RCC 7860 (cell line): ENCODE results near the gene C1QTNF9B.
"Not testable (repeated sequence)": the region's sequence is repeated elsewhere in the genome, so short reads cannot be mapped to it uniquely, and the experiment has no call there.

Source experiments
- DNase-seq: peaks from one replicate; pipeline ENCODE4 v3.0.0-alpha.2; 2015; ENCODE audit warnings: low spot score
- FAIRE-seq: peaks from 2 replicates; lab custom pipeline; 2012; peaks lifted over from hg19 to GRCh38; lab: Jason Lieb, UNC

C1QTNF9B gene

GRCh38 chr13:23898101-23898500 is 799 bp upstream of the C1QTNF9B start:
- DNase-seq, result no peak
- FAIRE-seq, result no peak

GRCh38 chr13:23894746-23895145 is 2.6 kb downstream of the C1QTNF9B start:
- DNase-seq, FAIRE-seq: not testable (repeated sequence)

GRCh38 chr13:23893791-23894190 is 3.5 kb downstream of the C1QTNF9B start:
- FAIRE-seq, DNase-seq: not testable (repeated sequence)

- FAIRE-seq (peak; percentile 61), DNase-seq (peak; percentile 59)
Observed at GRCh38 chr13:23889615-23890607, 7.4 kb downstream of the C1QTNF9B start.

GRCh38 chr13:23888658-23889614 is 8.4 kb downstream of the C1QTNF9B start, which contains the start of gene MIPEP:
Gene MIPEP, minus strand, starts transcription at chr13:23889400. Its CDS starts 80 bp downstream, at chr13:23889320.
- DNase-seq, result peak; percentile 84
- FAIRE-seq, result no peak

- FAIRE-seq, DNase-seq: not testable (repeated sequence)
Observed at GRCh38 chr13:23884361-23884760, 12.9 kb downstream of the C1QTNF9B start.

- FAIRE-seq (no peak), DNase-seq (no peak)
Observed at GRCh38 chr13:23883255-23883654, 14.0 kb downstream of the C1QTNF9B start.

- FAIRE-seq, DNase-seq: not testable (repeated sequence)
Observed at GRCh38 chr13:23881402-23881800, 15.9 kb downstream of the C1QTNF9B start.

GRCh38 chr13:23880493-23881401 is 16.6 kb downstream of the C1QTNF9B start:
- not testable (repeated sequence) for FAIRE-seq

GRCh38 chr13:23877286-23877685 is 20.0 kb downstream of the C1QTNF9B start:
- DNase-seq, result no peak
- FAIRE-seq, result no peak

More at GRCh38 chr13:23880493-23881401, 16.6 kb downstream of the C1QTNF9B start:
- not testable (repeated sequence) for DNase-seq

- FAIRE-seq, result no peak
- DNase-seq, result no peak
Observed at GRCh38 chr13:23876265-23876664, 21.0 kb downstream of the C1QTNF9B start.

- DNase-seq, result peak; percentile 20
- FAIRE-seq, result peak; percentile 75
Observed at GRCh38 chr13:23871616-23872220, 25.6 kb downstream of the C1QTNF9B start.

- peak; percentile 50 for FAIRE-seq
Observed at GRCh38 chr13:23870356-23871140, 26.8 kb downstream of the C1QTNF9B start.

GRCh38 chr13:23868521-23868920 is 28.8 kb downstream of the C1QTNF9B start:
- FAIRE-seq (peak; percentile 72), DNase-seq (peak; percentile 77)

More at GRCh38 chr13:23870356-23871140, 26.8 kb downstream of the C1QTNF9B start:
- no peak for DNase-seq

- FAIRE-seq (no peak), DNase-seq (peak; percentile 47)
Observed at GRCh38 chr13:23867027-23867491, 30.2 kb downstream of the C1QTNF9B start.

GRCh38 chr13:23866420-23867026 is 30.8 kb downstream of the C1QTNF9B start:
- DNase-seq (peak; percentile 23), FAIRE-seq (no peak)

GRCh38 chr13:23865906-23866305 is 31.4 kb downstream of the C1QTNF9B start:
- FAIRE-seq, result no peak
- DNase-seq, result no peak

- FAIRE-seq (no peak), DNase-seq (no peak)
Observed at GRCh38 chr13:23865026-23865425, 32.3 kb downstream of the C1QTNF9B start.
